ENCODE results near the gene EPPIN.
"Not testable (repeated sequence)": the region's sequence is repeated elsewhere in the genome, so short reads cannot be mapped to it uniquely, and the experiment has no call there.

EPPIN gene

GRCh38 chr20:45547206-45547770, at the start of gene EPPIN:
Gene EPPIN, minus strand, starts transcription at chr20:45547401. Its CDS starts 44 bp downstream, at chr20:45547357.
- DNase-seq: no peak

- DNase-seq: no peak
These were observed 48.0 kb upstream of the EPPIN start for GRCh38 chr20:45595235-45595634.

GRCh38 chr20:45593498-45593897, 46.3 kb upstream of the EPPIN start:
- no peak for DNase-seq

- peak; percentile 25 for DNase-seq
These were observed 45.5 kb upstream of the EPPIN start for GRCh38 chr20:45592574-45593189.

GRCh38 chr20:45589725-45590124, 42.5 kb upstream of the EPPIN start:
- DNase-seq: no peak

- no peak for DNase-seq
These were observed 41.6 kb upstream of the EPPIN start for GRCh38 chr20:45588800-45589199.

GRCh38 chr20:45585986-45586385, 38.8 kb upstream of the EPPIN start:
- not testable (repeated sequence) for DNase-seq

- not testable (repeated sequence) for DNase-seq
These were observed 37.1 kb upstream of the EPPIN start for GRCh38 chr20:45584294-45584693.

GRCh38 chr20:45583502-45583901, 36.3 kb upstream of the EPPIN start:
- no peak for DNase-seq

GRCh38 chr20:45581702-45582101, 34.5 kb upstream of the EPPIN start:
- DNase-seq: no peak

GRCh38 chr20:45579184-45579583, 32.0 kb upstream of the EPPIN start, which contains the start of gene WFDC8:
Gene WFDC8, minus strand, starts transcription at chr20:45579284. Its CDS starts 37 bp downstream, at chr20:45579247.
- no peak for DNase-seq

- DNase-seq: peak; percentile 76
These were observed 31.0 kb upstream of the EPPIN start for GRCh38 chr20:45578231-45578630.

GRCh38 chr20:45576995-45577394, 29.8 kb upstream of the EPPIN start:
- DNase-seq: peak; percentile 30

- DNase-seq: no peak
These were observed 28.7 kb upstream of the EPPIN start for GRCh38 chr20:45575931-45576330.

GRCh38 chr20:45569650-45570049, 22.4 kb upstream of the EPPIN start:
- DNase-seq: not testable (repeated sequence)

- DNase-seq: no peak
These were observed 17.6 kb upstream of the EPPIN start for GRCh38 chr20:45564760-45565276.

GRCh38 chr20:45555198-45555597, 8.0 kb upstream of the EPPIN start:
- no peak for DNase-seq

GRCh38 chr20:45552456-45552855, 5.3 kb upstream of the EPPIN start:
- no peak for DNase-seq

- no peak for DNase-seq
These were observed 3.6 kb upstream of the EPPIN start for GRCh38 chr20:45550765-45551164.

GRCh38 chr20:45548410-45548809, 1.2 kb upstream of the EPPIN start:
- DNase-seq: no peak

- peak; percentile 43 for DNase-seq
These were observed 1.3 kb downstream of the EPPIN start for GRCh38 chr20:45545754-45546453.

- DNase-seq: no peak
These were observed 1.9 kb downstream of the EPPIN start for GRCh38 chr20:45545351-45545750.

GRCh38 chr20:45539382-45539781, 7.8 kb downstream of the EPPIN start, which contains the start of gene WFDC6:
Gene WFDC6, minus strand, starts transcription at chr20:45539482. Its CDS starts 75 bp downstream, at chr20:45539407.
- DNase-seq: no peak

All from eye (tissue), 1 donor.